Calu3 (cell line): ENCODE data around the gene DFFB. TPM values are rescaled to one million over a fixed set of nuclear protein-coding genes. Genes with fewer than 3 reads are reported as not detected.

ENCODE experiments used
- BruUV-seq: library from RNA; stranded (reverse); fragments of 400-500 nt; replicated peaks from 2 replicates; lab custom pipeline; 2021; lab: Mats Ljungman, UMichigan
- CTCF ChIA-PET: fragments of 300-600 bp; sonication (Branson Sonifier 250); formaldehyde crosslinking; loops from one replicate; lab custom pipeline; 2022; ENCODE audit warnings: antibody characterized with exemption; lab: Charles Lee
- DNase-seq: peaks from one replicate; pipeline ENCODE4 v3.0.0; 2022
- H3K27ac Mint-ChIP-seq: one replicate; pipeline ENCODE4 v1.8.0; 2022; ENCODE audit warnings: mixed read lengths; ENCODE audit not compliant: unreplicated experiment
- H3K27me3 Mint-ChIP-seq: one replicate; pipeline ENCODE4 v1.8.0; 2022; ENCODE audit warnings: mixed read lengths; ENCODE audit not compliant: unreplicated experiment
- H3K36me3 Mint-ChIP-seq: one replicate; pipeline ENCODE4 v1.8.0; 2022; ENCODE audit warnings: mild to moderate bottlenecking, moderate library complexity, mixed read lengths; ENCODE audit not compliant: insufficient read depth, unreplicated experiment
- H3K4me1 Mint-ChIP-seq: one replicate; pipeline ENCODE4 v1.8.0; 2022; ENCODE audit warnings: mild to moderate bottlenecking, low read depth, mixed read lengths; ENCODE audit not compliant: unreplicated experiment
- H3K4me3 Mint-ChIP-seq: one replicate; pipeline ENCODE4 v1.8.0; 2022; ENCODE audit warnings: mild to moderate bottlenecking, low read depth, moderate library complexity, mixed read lengths; ENCODE audit not compliant: unreplicated experiment
- H3K9me3 Mint-ChIP-seq: one replicate; pipeline ENCODE4 v1.8.0; 2022; ENCODE audit warnings: low read depth, mixed read lengths; ENCODE audit not compliant: unreplicated experiment
- CTCF ChIP-seq: fragments of 200-600 bp; IDR thresholded peaks from one replicate; pipeline ENCODE4 v1.8.0; 2022; ENCODE audit warnings: antibody characterized with exemption; ENCODE audit not compliant: unreplicated experiment
- intact Hi-C: fragments of 100-400 bp; cut with micrococcal nuclease; formaldehyde crosslinking; loops from one replicate; pipeline ENCODE4 v1.10.0; 2022; ENCODE audit not compliant: unreplicated experiment
- total RNA-seq: library from RNA; stranded (reverse); gene quantifications from 2 replicates; pipeline ENCODE4 v1.2.3, GENCODE V29; 2022

The DFFB gene
- total RNA-seq, 1 experiment from 2014 or later: 6.6 TPM

DNA sequence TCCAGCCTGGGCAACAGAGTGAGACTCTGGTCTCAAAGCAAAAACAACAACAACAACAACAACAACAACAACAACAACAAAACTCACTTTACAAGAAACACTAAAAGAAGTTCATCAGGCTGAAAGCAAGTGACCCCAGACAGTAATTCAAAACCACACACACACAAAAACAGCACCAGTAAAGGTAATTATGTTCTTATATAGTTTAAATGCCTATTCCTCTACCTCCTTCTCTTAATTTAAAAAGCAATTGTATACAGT is 41.1 kb downstream of the DFFB start:
- TF ChIP-seq CTCF: no peak
- H3K36me3 Mint-ChIP-seq: peaks cover 33% of the 10 kb centered on the region
- no peaks in the 10 kb centered on the region for H3K4me1 Mint-ChIP-seq
- no peaks in the 10 kb centered on the region for H3K9me3 Mint-ChIP-seq
- no peak overlapping the region for H3K27ac Mint-ChIP-seq
- H3K4me3 Mint-ChIP-seq: no peak overlapping the region
- CTCF ChIA-PET: no interaction called here
- no peak for DNase-seq
- H3K27me3 Mint-ChIP-seq: no peaks in the 10 kb centered on the region
- intact Hi-C loops: no loop called here
- BruUV-seq: TSS peak; percentile 33

DNA sequence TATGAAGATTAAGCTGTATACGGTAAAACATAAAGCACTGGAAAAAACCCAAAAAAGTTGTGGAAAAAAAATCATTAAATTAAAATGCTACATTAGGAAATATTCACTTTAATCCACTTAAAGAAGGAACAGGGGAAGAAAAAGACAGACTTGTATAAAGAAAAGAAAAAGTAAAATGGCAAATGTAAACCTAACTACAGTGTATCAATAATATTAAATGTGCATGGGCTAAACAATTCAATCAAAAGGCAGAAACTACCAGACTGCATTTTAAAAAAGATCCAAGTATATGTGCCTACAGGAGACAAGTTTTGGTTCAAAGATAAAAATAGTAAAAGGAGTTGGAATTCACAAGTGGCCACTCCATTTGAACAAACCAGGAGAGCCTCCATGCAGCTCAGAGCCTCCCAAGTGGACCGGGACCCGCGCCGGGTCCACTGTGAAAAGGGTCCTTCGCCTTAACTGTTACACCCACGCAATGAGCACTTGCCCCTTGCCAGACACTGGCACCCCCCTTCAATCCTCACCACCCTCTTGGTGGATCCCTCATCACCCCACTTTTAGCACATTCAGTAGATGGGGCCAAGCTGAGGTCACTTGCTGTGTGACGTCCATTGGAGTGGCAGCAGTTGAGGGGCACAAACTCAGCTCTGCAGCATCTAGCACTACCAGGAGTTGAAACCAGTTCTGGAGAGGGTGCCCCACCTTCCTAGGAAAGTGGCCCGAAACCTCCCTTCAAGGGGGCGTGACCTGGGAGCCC is 41.9 kb downstream of the DFFB start:
- BruUV-seq: no TSS peak

GRCh38 chr1:3899754-3900149 is 42.5 kb downstream of the DFFB start:
- H3K4me1 Mint-ChIP-seq: no peaks in the 10 kb centered on the region
- no TSS peak for BruUV-seq
- no peak for TF ChIP-seq CTCF
- H3K27ac Mint-ChIP-seq: peak overlapping the region; percentile 88
- H3K4me3 Mint-ChIP-seq: peak overlapping the region; percentile 80
- no peaks in the 10 kb centered on the region for H3K9me3 Mint-ChIP-seq
- intact Hi-C loops: loop anchor here (2.0 kb wide), 1 partner anchor 43 kb away; the partner anchor contains the start of genes CEP104 and DFFB
- H3K27me3 Mint-ChIP-seq: no peaks in the 10 kb centered on the region
- CTCF ChIA-PET: interaction anchor here (0.9 kb wide), 1 partner anchor 42 kb away, joined by 3 read pairs; the partner anchor contains the start of gene DFFB
- no peak for DNase-seq
- peaks cover 33% of the 10 kb centered on the region for H3K36me3 Mint-ChIP-seq

More for the DNA sequence above, 41.9 kb downstream of the DFFB start:
- no peaks in the 10 kb centered on the region for H3K9me3 Mint-ChIP-seq
- H3K4me3 Mint-ChIP-seq: peak overlapping the region; percentile 80
- no peak for DNase-seq
- intact Hi-C loops: no loop called here
- H3K36me3 Mint-ChIP-seq: peaks cover 33% of the 10 kb centered on the region
- no peaks in the 10 kb centered on the region for H3K4me1 Mint-ChIP-seq
- no peaks in the 10 kb centered on the region for H3K27me3 Mint-ChIP-seq
- TF ChIP-seq CTCF: no peak
- CTCF ChIA-PET: interaction anchor here (0.9 kb wide), 1 partner anchor 42 kb away, joined by 3 read pairs; the partner anchor contains the start of gene DFFB
- H3K27ac Mint-ChIP-seq: peak overlapping the region; percentile 34

DNA sequence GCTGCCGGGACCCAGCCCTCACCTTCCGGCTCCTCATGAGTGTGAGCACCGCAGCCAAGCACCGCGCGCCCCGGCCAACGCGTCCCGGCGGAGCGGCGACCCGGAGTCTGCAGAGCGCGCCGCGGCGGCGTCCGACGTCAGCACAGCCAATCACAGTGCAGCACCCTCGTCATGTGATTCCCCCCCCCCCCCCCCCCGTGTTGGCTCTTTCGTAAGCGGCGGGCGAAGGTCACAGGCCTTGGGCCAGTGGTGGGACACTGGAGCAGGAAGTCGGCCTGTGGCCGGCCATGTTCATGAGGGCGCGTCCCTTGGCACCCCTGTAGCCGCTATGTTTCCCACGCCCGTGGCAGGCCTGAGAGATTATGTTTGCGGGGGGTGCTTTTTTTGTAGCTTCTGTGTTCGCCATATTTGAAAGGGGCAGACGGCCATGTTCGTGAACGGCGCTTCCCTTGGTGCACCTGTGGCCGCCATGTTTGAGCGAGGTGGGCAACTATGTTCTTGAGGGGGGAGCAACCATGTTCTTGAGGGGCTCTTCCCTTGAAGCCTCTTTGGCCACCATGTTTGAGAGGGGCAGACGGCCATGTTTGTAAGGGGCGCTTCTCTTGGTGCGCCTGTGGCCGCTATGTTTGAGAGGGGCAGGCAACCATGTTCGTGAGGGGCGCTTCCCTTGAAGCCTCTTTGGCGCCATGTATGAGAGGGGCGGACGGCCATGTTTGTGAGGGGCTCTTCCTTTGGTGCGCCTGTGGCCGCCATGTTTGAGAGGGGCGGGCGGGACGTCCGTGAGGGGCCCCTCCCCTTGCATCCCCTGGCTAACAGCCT is 43.1 kb downstream of the DFFB start, which contains the start of gene C1orf174:
Gene C1orf174, minus strand, starts transcription at position 123 of the 819 bp plus-strand sequence. Its CDS starts 86 bp downstream, at position 37.
- BruUV-seq: TSS peak; percentile 58
- peaks cover 33% of the 10 kb centered on the region for H3K36me3 Mint-ChIP-seq
- H3K27me3 Mint-ChIP-seq: no peaks in the 10 kb centered on the region
- H3K9me3 Mint-ChIP-seq: no peaks in the 10 kb centered on the region
- intact Hi-C loops: loop anchor here (2.0 kb wide), 1 partner anchor 44 kb away; the partner anchor contains the start of genes CEP104 and DFFB
- no peaks in the 10 kb centered on the region for H3K4me1 Mint-ChIP-seq
- CTCF ChIA-PET: interaction anchor here (0.6 to 0.9 kb wide), 4 partner anchors 43 to 1791 kb away, joined by 3 to 6 read pairs (median 4); partner anchors contain the start of gene DFFB
- peak; percentile 81 for DNase-seq
- H3K27ac Mint-ChIP-seq: peak within 1 kb of the TSS; percentile 88
- TF ChIP-seq CTCF: no peak
- peak within 1 kb of the TSS; percentile 80 for H3K4me3 Mint-ChIP-seq
